ENCODE data around the gene ZBTB14.

DNA sequence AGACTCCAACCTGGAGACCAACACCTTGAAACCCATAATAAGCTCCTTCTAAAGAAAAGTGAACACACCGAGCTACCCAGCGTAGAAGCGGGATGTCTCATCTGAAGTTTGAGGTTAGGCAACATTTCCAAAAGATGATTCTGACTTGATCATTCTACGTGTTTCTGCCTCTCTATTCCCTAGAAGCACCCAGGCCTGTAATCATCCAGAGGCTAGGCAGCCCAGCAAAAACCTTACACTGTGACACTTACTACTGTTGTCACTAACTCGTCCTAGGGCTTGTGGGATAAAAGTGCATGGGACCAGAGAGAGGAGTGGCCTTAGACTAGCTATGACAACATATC lies 1.4 kb downstream of the ZBTB14 start:
- TF ChIP-seq, protein P1, sequence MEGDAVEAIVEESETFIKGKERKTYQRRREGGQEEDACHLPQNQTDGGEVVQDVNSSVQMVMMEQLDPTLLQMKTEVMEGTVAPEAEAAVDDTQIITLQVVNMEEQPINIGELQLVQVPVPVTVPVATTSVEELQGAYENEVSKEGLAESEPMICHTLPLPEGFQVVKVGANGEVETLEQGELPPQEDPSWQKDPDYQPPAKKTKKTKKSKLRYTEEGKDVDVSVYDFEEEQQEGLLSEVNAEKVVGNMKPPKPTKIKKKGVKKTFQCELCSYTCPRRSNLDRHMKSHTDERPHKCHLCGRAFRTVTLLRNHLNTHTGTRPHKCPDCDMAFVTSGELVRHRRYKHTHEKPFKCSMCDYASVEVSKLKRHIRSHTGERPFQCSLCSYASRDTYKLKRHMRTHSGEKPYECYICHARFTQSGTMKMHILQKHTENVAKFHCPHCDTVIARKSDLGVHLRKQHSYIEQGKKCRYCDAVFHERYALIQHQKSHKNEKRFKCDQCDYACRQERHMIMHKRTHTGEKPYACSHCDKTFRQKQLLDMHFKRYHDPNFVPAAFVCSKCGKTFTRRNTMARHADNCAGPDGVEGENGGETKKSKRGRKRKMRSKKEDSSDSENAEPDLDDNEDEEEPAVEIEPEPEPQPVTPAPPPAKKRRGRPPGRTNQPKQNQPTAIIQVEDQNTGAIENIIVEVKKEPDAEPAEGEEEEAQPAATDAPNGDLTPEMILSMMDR (IDR thresholded peaks at IDR 0.05; ENCODE audit: low read length), result no peak
- TF ChIP-seq EZH2 (optimal IDR thresholded peaks at IDR 0.05; ENCODE audit: low read depth, low read length) (no peak), EZH2phosphoT487 (IDR thresholded peaks at IDR 0.05; ENCODE audit: low read length) (no peak)

Data from MM.1S (cell line).